Measurements from ENCODE around the gene SMOC2. TPM values are rescaled to one million over a fixed set of nuclear protein-coding genes. Genes with fewer than 3 reads are reported as not detected.

Gene SMOC2
- total RNA-seq, 1 experiment from 2014 or later, result 2.1 TPM

DNA sequence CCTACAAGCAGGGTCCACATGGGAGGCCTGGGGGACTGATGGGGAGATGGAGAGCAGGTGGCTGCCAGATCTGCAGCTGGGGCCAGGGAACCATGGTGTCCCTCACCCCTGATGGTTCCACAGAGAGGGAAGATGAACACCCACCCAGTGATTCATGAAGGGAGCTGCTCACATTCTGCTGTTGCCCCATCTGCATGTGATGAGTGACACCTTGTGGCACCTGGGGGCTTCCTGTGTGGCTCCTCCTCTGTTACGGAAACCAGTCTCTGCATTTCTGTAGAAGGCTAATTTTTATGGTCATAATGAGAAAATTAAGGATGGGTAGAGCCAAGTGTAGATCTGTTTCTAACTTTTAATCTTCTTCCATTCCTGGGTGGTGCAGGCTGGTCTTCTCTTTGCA lies 217.1 kb downstream of the SMOC2 start:
- H2BK12ac ChIP-seq (ENCODE audit: insufficient read length, low read depth, low read length), result no peak overlapping the region
- no CpG with 5 or more reads among the region's 1 CpG for WGBS (ENCODE audit: extremely low coverage, insufficient read length, low lambda C conversion rate)
- H3K4me2 ChIP-seq (ENCODE audit: insufficient read depth, insufficient read length, low read length), result no peak overlapping the region
- H3K79me2 ChIP-seq (ENCODE audit: insufficient read depth, low read length), result no peaks in the 10 kb centered on the region
- no peaks in the 10 kb centered on the region for H3K27me3 ChIP-seq (ENCODE audit: insufficient read depth, low read length)
- H2BK20ac ChIP-seq (ENCODE audit: low read depth, low read length, poor library complexity, severe bottlenecking), result no peak overlapping the region
- H2BK120ac ChIP-seq (ENCODE audit: low read depth, low read length, poor library complexity, severe bottlenecking), result no peak overlapping the region
- H3T11ph ChIP-seq (ENCODE audit: low read length), result no peak overlapping the region
- H2BK15ac ChIP-seq (ENCODE audit: low read depth, low read length), result no peak overlapping the region
- H3K4me1 ChIP-seq (ENCODE audit: insufficient read depth, low read length), result no peaks in the 10 kb centered on the region
- H2AK5ac ChIP-seq (ENCODE audit: insufficient read length, low read length), result no peak overlapping the region
- Mint-ChIP-seq H3K4me3 (no peak overlapping the region), H3K27me3 (ENCODE audit: low read depth) (no peaks in the 10 kb centered on the region; the same call in none of the 2 replicates), H3K36me3 (ENCODE audit: insufficient read depth in 1 of 3, low read depth in 3 of 3) (peaks cover 0 to 22% (median 19%) of the 10 kb centered on the region in 3 experiments; a peak in 4 of 7 replicates), H3K4me1 (peaks cover under 1% of the 10 kb centered on the region in 2 experiments; a peak in 2 of 4 replicates), H3K27ac (no peak overlapping the region), H3K9me3 (peaks cover 19 to 32% of the 10 kb centered on the region in 2 experiments; a peak in 4 of 5 replicates)
- H4K8ac ChIP-seq (replicated peaks; ENCODE audit: insufficient read length, low read depth, low read length), result no peak overlapping the region
- H3K79me1 ChIP-seq (ENCODE audit: insufficient read depth, low read depth, low read length, poor library complexity, severe bottlenecking), result no peaks in the 10 kb centered on the region
- no peak for DNase-seq
- TF ChIP-seq, protein P1, sequence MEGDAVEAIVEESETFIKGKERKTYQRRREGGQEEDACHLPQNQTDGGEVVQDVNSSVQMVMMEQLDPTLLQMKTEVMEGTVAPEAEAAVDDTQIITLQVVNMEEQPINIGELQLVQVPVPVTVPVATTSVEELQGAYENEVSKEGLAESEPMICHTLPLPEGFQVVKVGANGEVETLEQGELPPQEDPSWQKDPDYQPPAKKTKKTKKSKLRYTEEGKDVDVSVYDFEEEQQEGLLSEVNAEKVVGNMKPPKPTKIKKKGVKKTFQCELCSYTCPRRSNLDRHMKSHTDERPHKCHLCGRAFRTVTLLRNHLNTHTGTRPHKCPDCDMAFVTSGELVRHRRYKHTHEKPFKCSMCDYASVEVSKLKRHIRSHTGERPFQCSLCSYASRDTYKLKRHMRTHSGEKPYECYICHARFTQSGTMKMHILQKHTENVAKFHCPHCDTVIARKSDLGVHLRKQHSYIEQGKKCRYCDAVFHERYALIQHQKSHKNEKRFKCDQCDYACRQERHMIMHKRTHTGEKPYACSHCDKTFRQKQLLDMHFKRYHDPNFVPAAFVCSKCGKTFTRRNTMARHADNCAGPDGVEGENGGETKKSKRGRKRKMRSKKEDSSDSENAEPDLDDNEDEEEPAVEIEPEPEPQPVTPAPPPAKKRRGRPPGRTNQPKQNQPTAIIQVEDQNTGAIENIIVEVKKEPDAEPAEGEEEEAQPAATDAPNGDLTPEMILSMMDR (conservative IDR thresholded peaks at IDR 0.05), result peak; percentile 48; the same call in 2 of the 3 replicates
- no peak overlapping the region for H3K14ac ChIP-seq (ENCODE audit: insufficient read depth, low read length)
- no peak overlapping the region for H3K23ac ChIP-seq (ENCODE audit: insufficient read length, low read depth, low read length)
- H4K91ac ChIP-seq (ENCODE audit: insufficient read length, low read depth, low read length), result no peak overlapping the region
- H3K18ac ChIP-seq (ENCODE audit: insufficient read length, low read depth, low read length), result no peak overlapping the region
- no peaks in the 10 kb centered on the region for H3K23me2 ChIP-seq (ENCODE audit: insufficient read length, low read depth, low read length, poor library complexity, severe bottlenecking)
- no peak overlapping the region for H3K4ac ChIP-seq (ENCODE audit: low read depth, low read length)
- H4K20me1 ChIP-seq (ENCODE audit: control insufficient read depth, insufficient read depth, insufficient read length), result no peaks in the 10 kb centered on the region
- no peak overlapping the region for H3K27ac ChIP-seq (ENCODE audit: insufficient read length, low read depth, low read length)
- H2BK5ac ChIP-seq (ENCODE audit: insufficient read length, low read length), result no peak overlapping the region
- no peak overlapping the region for H4K5ac ChIP-seq (ENCODE audit: insufficient read length, low read depth, low read length)
- no peaks in the 10 kb centered on the region for H3K9me3 ChIP-seq (ENCODE audit: control insufficient read depth, low read depth, low read length)
- H3K56ac ChIP-seq (ENCODE audit: insufficient read length, low read depth, low read length), result no peak overlapping the region
- H3K9ac ChIP-seq (ENCODE audit: extremely low read depth, insufficient read length, low read length), result no peak overlapping the region
- H2AFZ ChIP-seq (ENCODE audit: low read length), result no peak overlapping the region
